Body of pancreas (tissue), 4 donors: ENCODE results near the gene ARHGAP26. TPM values are rescaled to one million over a fixed set of nuclear protein-coding genes. Genes with fewer than 3 reads are reported as not detected.
A peak's percentile ranks its signal among the peaks of the same experiment; 100 is the strongest.

Experiments used
- ATAC-seq: fragments of 150-250 bp; one replicate; pipeline ENCODE4 v1.9.1; 2016
- DNase-seq, 4 donors: peaks; one replicate each; pipeline ENCODE4 v3.0.0-alpha.2; 2019
- H3K27ac ChIP-seq, 4 donors: fragments of 200-600 bp; sonication (generic); 1 replicate in 3 of 4; 2 replicates in 1 of 4; pipeline versions ENCODE4 v1.5.1 to v1.6.1; 2016 to 2019; ENCODE audit warnings: mild to moderate bottlenecking in 1 of 4, mixed read lengths in 1 of 4, moderate library complexity in 1 of 4
- H3K27me3 ChIP-seq, 2 donors: fragments of 200-600 bp; sonication (generic); one replicate each; pipeline ENCODE4 v1.6.0; 2016; ENCODE audit warnings: mild to moderate bottlenecking in 1 of 2
- H3K36me3 ChIP-seq, 2 donors: fragments of 200-600 bp; sonication (generic); replicated peaks in 1 of 2; 2 replicates each; pipeline ENCODE4 v1.5.1; 2016; ENCODE audit warnings: low read depth in 2 of 2; ENCODE audit not compliant: insufficient read depth in 1 of 2
- H3K4me1 ChIP-seq: fragments of 200-600 bp; sonication (generic); one replicate; pipeline ENCODE4 v1.6.0; 2016
- H3K4me3 ChIP-seq, 2 donors: fragments of 200-600 bp; sonication (generic); 1 replicate in 1 of 2; 2 replicates in 1 of 2; pipeline ENCODE4 v1.5.1; 2016 to 2019
- H3K9me3 ChIP-seq, 3 donors: fragments of 200-600 bp; sonication (generic); 1 replicate in 2 of 3; 2 replicates in 1 of 3; pipeline ENCODE4 v1.5.1; 2016
- CTCF ChIP-seq, 7 experiments: fragments of 450-650 bp in 4 of 7; fragments of 200-600 bp in 3 of 7; sonication (generic) in 3 of 7; IDR thresholded peaks; one replicate each; pipeline ENCODE4 v1.5.1; 2016 to 2019; ENCODE audit warnings: antibody characterized with exemption in 7 of 7
- POLR2A ChIP-seq, 3 donors: fragments of 450-650 bp; IDR thresholded peaks; one replicate each; pipeline ENCODE4 v1.6.1; 2016; ENCODE audit warnings: antibody characterized with exemption in 3 of 3, mild to moderate bottlenecking in 2 of 3
- WGBS, 2 donors: methylation state at CpG; one replicate each; pipeline ENCODE4 v1.1.5; 2017; 5-methylcytosine and 5-hydroxymethylcytosine counted together
- intact Hi-C: fragments of 100-400 bp; cut with DNase I; formaldehyde crosslinking; loops from one replicate; pipeline ENCODE4 v1.15.1; 2023
- total RNA-seq, 2 donors: library from RNA; depleted of rRNA; stranded (reverse); fragments of >200 nt; gene quantifications; one replicate each; pipeline ENCODE4 v1.1.0, GENCODE V29; 2016

The ARHGAP26 gene
- total RNA-seq, 2 donors from 2014 or later = 12.5 to 14.2 TPM

GRCh38 chr5:142954455-142954854 is 184.3 kb downstream of the ARHGAP26 start:
- WGBS, 2 donors = 56 to 64% methylated on average over 2 of the region's 2 CpGs

GRCh38 chr5:142955628-142956027 is 185.5 kb downstream of the ARHGAP26 start:
- no peak overlapping the region for H3K4me3 ChIP-seq
- 89 to 96% methylated on average over 1 of the region's 1 CpG for WGBS, 2 donors
- no peak overlapping the region for H3K27ac ChIP-seq
- intact Hi-C loops = no loop called here
- no peaks in the 10 kb centered on the region for H3K9me3 ChIP-seq
- H3K4me1 ChIP-seq = peaks cover 37% of the 10 kb centered on the region
- DNase-seq (no peak), ATAC-seq (no peak)
- H3K36me3 ChIP-seq = no peaks in the 10 kb centered on the region
- H3K27me3 ChIP-seq = no peaks in the 10 kb centered on the region
- TF ChIP-seq POLR2A (IDR thresholded peaks at IDR 0.05) (no peak), CTCF (IDR thresholded peaks at IDR 0.05) (no peak)

More at GRCh38 chr5:142954455-142954854, 184.3 kb downstream of the ARHGAP26 start:
- intact Hi-C loops = no loop called here
- DNase-seq (peak; percentile 74 to 91 (median 84)), ATAC-seq (peak; percentile 99)
- Histone ChIP-seq H3K4me1 (peaks cover 32% of the 10 kb centered on the region), H3K4me3 (no peak overlapping the region), H3K27me3 (no peaks in the 10 kb centered on the region), H3K9me3 (no peaks in the 10 kb centered on the region), H3K36me3 (no peaks in the 10 kb centered on the region), H3K27ac (peak overlapping the region; percentile 27 to 33 (median 30))
- no peak for TF ChIP-seq POLR2A (IDR thresholded peaks at IDR 0.05)
- TF ChIP-seq CTCF (IDR thresholded peaks at IDR 0.05) = no peak

- intact Hi-C loops = no loop called here
- Histone ChIP-seq H3K9me3 (no peaks in the 10 kb centered on the region), H3K4me3 (no peak overlapping the region), H3K27ac (no peak overlapping the region), H3K27me3 (no peaks in the 10 kb centered on the region), H3K4me1 (peaks cover 55% of the 10 kb centered on the region), H3K36me3 (no peaks in the 10 kb centered on the region)
- DNase-seq = no peak
- TF ChIP-seq CTCF (IDR thresholded peaks at IDR 0.05) (no peak), POLR2A (IDR thresholded peaks at IDR 0.05) (no peak)
- no peak for ATAC-seq
- 83 to 86% methylated on average over 7 of the region's 7 CpGs for WGBS, 2 donors
These were observed 187.4 kb downstream of the ARHGAP26 start for GRCh38 chr5:142957528-142957927.

- peaks cover 52% of the 10 kb centered on the region for H3K4me1 ChIP-seq
- DNase-seq = peak in 1 of 4 donors; percentile 22
- peak overlapping the region in 1 of 4 donors; percentile 51 for H3K27ac ChIP-seq
- no peaks in the 10 kb centered on the region for H3K27me3 ChIP-seq
- intact Hi-C loops = no loop called here
- ATAC-seq = no peak
- H3K36me3 ChIP-seq = no peaks in the 10 kb centered on the region
- no peak overlapping the region for H3K4me3 ChIP-seq
- TF ChIP-seq CTCF (IDR thresholded peaks at IDR 0.05) (no peak), POLR2A (IDR thresholded peaks at IDR 0.05) (no peak)
- 88 to 100% methylated on average over 1 of the region's 1 CpG for WGBS, 2 donors
- no peaks in the 10 kb centered on the region for H3K9me3 ChIP-seq
These were observed 188.9 kb downstream of the ARHGAP26 start for GRCh38 chr5:142958944-142959682.
